ENCODE measurements around the gene AKNA. TPM values are rescaled to one million over a fixed set of nuclear protein-coding genes. Genes with fewer than 3 reads are reported as not detected.
A peak's percentile ranks its signal among the peaks of the same experiment; 100 is the strongest.

AKNA gene
- total RNA-seq, 3 donors from 2014 or later (not counting 1 experiment from before 2014, with no cell fraction given): 577 to 743 (median 676) TPM

GRCh38 chr9:114425126-114425525 lies 37.3 kb upstream of the AKNA start:
- H3K9me3 ChIP-seq (ENCODE audit: control insufficient read depth, insufficient read depth, low read length): no peaks in the 10 kb centered on the region
- no peaks in the 10 kb centered on the region for H3K9me3 Mint-ChIP-seq
- H3K27ac ChIP-seq (ENCODE audit: low read length): no peak overlapping the region
- H3K4me3 Mint-ChIP-seq: no peak overlapping the region
- no peaks in the 10 kb centered on the region for H3K4me1 ChIP-seq (ENCODE audit: control insufficient read depth, insufficient read depth, low read length)
- peaks cover 2 to 7% of the 10 kb centered on the region in 2 donors for H3K27me3 Mint-ChIP-seq (ENCODE audit: low read depth in 2 of 2)
- H3K27me3 ChIP-seq (ENCODE audit: control insufficient read depth, insufficient read depth, low read length): no peaks in the 10 kb centered on the region
- 91% methylated on average over 11 of the region's 11 CpGs for WGBS (ENCODE audit: insufficient coverage)
- intact Hi-C loops (cut with micrococcal nuclease): no loop called here
- H3K36me3 ChIP-seq (ENCODE audit: control insufficient read depth, insufficient read depth, low read length): no peaks in the 10 kb centered on the region
- H3K4me3 ChIP-seq (ENCODE audit: low read length): no peak overlapping the region
- peak overlapping the region in 1 of 2 donors; percentile 35 for H3K27ac Mint-ChIP-seq
- no peak for TF ChIP-seq CTCF (IDR thresholded peaks at IDR 0.05)
- ATAC-seq (no peak), DNase-seq (no peak)
- no peaks in the 10 kb centered on the region for H3K36me3 Mint-ChIP-seq
- no peaks in the 10 kb centered on the region for H3K4me1 Mint-ChIP-seq

- DNase-seq (no peak), ATAC-seq (no peak)
- intact Hi-C loops (cut with micrococcal nuclease): no loop called here
- Mint-ChIP-seq H3K36me3 (no peaks in the 10 kb centered on the region), H3K9me3 (no peaks in the 10 kb centered on the region), H3K4me3 (no peak overlapping the region), H3K27ac (no peak overlapping the region), H3K4me1 (no peaks in the 10 kb centered on the region), H3K27me3 (ENCODE audit: low read depth in 2 of 2) (no peaks in the 10 kb centered on the region)
- 97% methylated on average over 12 of the region's 12 CpGs for WGBS (ENCODE audit: insufficient coverage)
- Histone ChIP-seq H3K4me3 (ENCODE audit: low read length) (no peak overlapping the region), H3K36me3 (ENCODE audit: control insufficient read depth, insufficient read depth, low read length) (no peaks in the 10 kb centered on the region), H3K9me3 (ENCODE audit: control insufficient read depth, insufficient read depth, low read length) (no peaks in the 10 kb centered on the region), H3K27ac (ENCODE audit: low read length) (no peak overlapping the region), H3K4me1 (ENCODE audit: control insufficient read depth, insufficient read depth, low read length) (no peaks in the 10 kb centered on the region), H3K27me3 (ENCODE audit: control insufficient read depth, insufficient read depth, low read length) (no peaks in the 10 kb centered on the region)
- no peak for TF ChIP-seq CTCF (IDR thresholded peaks at IDR 0.05)
Observed at GRCh38 chr9:114424126-114424525, 36.3 kb upstream of the AKNA start.

- no peak overlapping the region for H3K27ac ChIP-seq (ENCODE audit: low read length)
- Mint-ChIP-seq H3K27me3 (ENCODE audit: low read depth in 2 of 2) (no peaks in the 10 kb centered on the region), H3K4me3 (no peak overlapping the region), H3K9me3 (no peaks in the 10 kb centered on the region), H3K4me1 (no peaks in the 10 kb centered on the region), H3K36me3 (no peaks in the 10 kb centered on the region), H3K27ac (no peak overlapping the region)
- peaks cover 2% of the 10 kb centered on the region for H3K4me1 ChIP-seq (ENCODE audit: control insufficient read depth, insufficient read depth, low read length)
- ATAC-seq: no peak
- DNase-seq: no peak
- H3K27me3 ChIP-seq (ENCODE audit: control insufficient read depth, insufficient read depth, low read length): no peaks in the 10 kb centered on the region
- TF ChIP-seq CTCF (IDR thresholded peaks at IDR 0.05): no peak
- intact Hi-C loops (cut with micrococcal nuclease): no loop called here
- H3K36me3 ChIP-seq (ENCODE audit: control insufficient read depth, insufficient read depth, low read length): no peaks in the 10 kb centered on the region
- no peaks in the 10 kb centered on the region for H3K9me3 ChIP-seq (ENCODE audit: control insufficient read depth, insufficient read depth, low read length)
- no peak overlapping the region for H3K4me3 ChIP-seq (ENCODE audit: low read length)
- 89% methylated on average over 14 of the region's 14 CpGs for WGBS (ENCODE audit: insufficient coverage)
Observed at GRCh38 chr9:114423181-114423580, 35.4 kb upstream of the AKNA start.

GRCh38 chr9:114421147-114421546 lies 33.4 kb upstream of the AKNA start:
- Histone ChIP-seq H3K9me3 (ENCODE audit: control insufficient read depth, insufficient read depth, low read length) (no peaks in the 10 kb centered on the region), H3K36me3 (ENCODE audit: control insufficient read depth, insufficient read depth, low read length) (no peaks in the 10 kb centered on the region), H3K27ac (ENCODE audit: low read length) (no peak overlapping the region), H3K4me1 (ENCODE audit: control insufficient read depth, insufficient read depth, low read length) (peaks cover 7% of the 10 kb centered on the region), H3K4me3 (ENCODE audit: low read length) (no peak overlapping the region), H3K27me3 (ENCODE audit: control insufficient read depth, insufficient read depth, low read length) (no peaks in the 10 kb centered on the region)
- H3K4me1 Mint-ChIP-seq: peaks cover 7 to 12% of the 10 kb centered on the region in 2 donors
- no peaks in the 10 kb centered on the region for H3K27me3 Mint-ChIP-seq (ENCODE audit: low read depth in 2 of 2)
- ATAC-seq (no peak), DNase-seq (no peak)
- no peaks in the 10 kb centered on the region for H3K36me3 Mint-ChIP-seq
- H3K9me3 Mint-ChIP-seq: no peaks in the 10 kb centered on the region
- H3K4me3 Mint-ChIP-seq: no peak overlapping the region
- no peak for TF ChIP-seq CTCF (IDR thresholded peaks at IDR 0.05)
- WGBS (ENCODE audit: insufficient coverage): 83% methylated on average over 2 of the region's 2 CpGs
- no peak overlapping the region for H3K27ac Mint-ChIP-seq
- intact Hi-C loops (cut with micrococcal nuclease): no loop called here

Data from natural killer cell (primary cell).